H9 (cell line): ENCODE results near the gene OR2AJ1. TPM values are rescaled to one million over a fixed set of nuclear protein-coding genes. Genes with fewer than 3 reads are reported as not detected.

ENCODE experiments used
- DNase-seq: peaks from one replicate; pipeline ENCODE4 v3.0.0-alpha.2; 2017
- H2AFZ ChIP-seq: one replicate; pipeline ENCODE4 v1.6.1; 2013; ENCODE audit warnings: mild to moderate bottlenecking, low read length, control low read depth, moderate library complexity
- H2AK5ac ChIP-seq: 2 replicates; pipeline ENCODE4 v1.6.1; 2013; ENCODE audit warnings: low read length, control low read depth, mixed read lengths; ENCODE audit not compliant: insufficient read length
- H2BK120ac ChIP-seq: one replicate; pipeline ENCODE4 v1.6.1; 2013; ENCODE audit warnings: low read depth, mild to moderate bottlenecking, low read length, control low read depth, inconsistent platforms; ENCODE audit not compliant: poor library complexity, severe bottlenecking
- H2BK12ac ChIP-seq: 2 replicates; pipeline ENCODE4 v1.6.1; 2013; ENCODE audit warnings: low read length, control low read depth, mixed read lengths, low read depth; ENCODE audit not compliant: insufficient read length
- H2BK15ac ChIP-seq: 2 replicates; pipeline ENCODE4 v1.6.1; 2013; ENCODE audit warnings: low read depth, low read length, control low read depth
- H2BK20ac ChIP-seq: one replicate; pipeline ENCODE4 v1.6.1; 2013; ENCODE audit warnings: low read depth, mild to moderate bottlenecking, low read length, control low read depth, inconsistent platforms; ENCODE audit not compliant: poor library complexity, severe bottlenecking
- H2BK5ac ChIP-seq: 2 replicates; pipeline ENCODE4 v1.6.1; 2013; ENCODE audit warnings: low read length, control low read depth, mixed read lengths; ENCODE audit not compliant: insufficient read length
- H3K14ac ChIP-seq: 2 replicates; pipeline ENCODE4 v1.6.1; 2013; ENCODE audit warnings: low read length, control low read depth; ENCODE audit not compliant: insufficient read depth
- H3K18ac ChIP-seq: 2 replicates; pipeline ENCODE4 v1.6.1; 2013; ENCODE audit warnings: low read depth, mild to moderate bottlenecking, mixed read lengths, low read length, control low read depth; ENCODE audit not compliant: insufficient read length
- H3K23ac ChIP-seq: 2 replicates; pipeline ENCODE4 v1.6.1; 2013; ENCODE audit warnings: low read length, control low read depth, mixed read lengths, low read depth; ENCODE audit not compliant: insufficient read length
- H3K23me2 ChIP-seq: 2 replicates; pipeline ENCODE4 v1.6.1; 2013; ENCODE audit warnings: low read depth, mild to moderate bottlenecking, mixed read lengths, low read length, control low read depth; ENCODE audit not compliant: insufficient read length, poor library complexity, severe bottlenecking
- H3K27ac ChIP-seq: 2 replicates; pipeline ENCODE4 v1.5.1; 2013; ENCODE audit warnings: low read length, control low read depth, mixed read lengths, low read depth; ENCODE audit not compliant: insufficient read length
- H3K27me3 ChIP-seq: 2 replicates; pipeline ENCODE4 v1.6.1; 2013; ENCODE audit warnings: low read length, control low read depth, inconsistent platforms; ENCODE audit not compliant: insufficient read depth
- H3K4ac ChIP-seq: 2 replicates; pipeline ENCODE4 v1.6.1; 2013; ENCODE audit warnings: low read depth, mild to moderate bottlenecking, control low read depth, inconsistent platforms, low read length, moderate library complexity
- H3K4me1 ChIP-seq: 2 replicates; pipeline ENCODE4 v1.6.1; 2013; ENCODE audit warnings: low read length, control low read depth, inconsistent platforms; ENCODE audit not compliant: insufficient read depth
- H3K4me2 ChIP-seq: 2 replicates; pipeline ENCODE4 v1.6.1; 2013; ENCODE audit warnings: low read length, control low read depth, mixed read lengths; ENCODE audit not compliant: insufficient read length, insufficient read depth
- H3K56ac ChIP-seq: 2 replicates; pipeline ENCODE4 v1.6.1; 2013; ENCODE audit warnings: low read depth, mild to moderate bottlenecking, mixed read lengths, low read length, control low read depth; ENCODE audit not compliant: insufficient read length
- H3K79me1 ChIP-seq: 2 replicates; pipeline ENCODE4 v1.6.1; 2013; ENCODE audit warnings: low read depth, mild to moderate bottlenecking, moderate library complexity, low read length, control low read depth, inconsistent platforms; ENCODE audit not compliant: insufficient read depth, poor library complexity, severe bottlenecking
- H3K79me2 ChIP-seq: 2 replicates; pipeline ENCODE4 v1.6.1; 2013; ENCODE audit warnings: low read length, control low read depth, inconsistent platforms; ENCODE audit not compliant: insufficient read depth
- H3K9ac ChIP-seq: 2 replicates; pipeline ENCODE4 v1.6.1; 2013; ENCODE audit warnings: low read length, control low read depth, mixed read lengths; ENCODE audit not compliant: insufficient read length; ENCODE audit errors: extremely low read depth
- H3K9me3 ChIP-seq: one replicate; pipeline ENCODE4 v1.6.1; 2013; ENCODE audit warnings: low read depth, low read length, inconsistent platforms; ENCODE audit not compliant: control insufficient read depth
- H3T11ph ChIP-seq: one replicate; pipeline ENCODE4 v1.6.1; 2013; ENCODE audit warnings: mild to moderate bottlenecking, low read length, control low read depth, inconsistent platforms
- H4K20me1 ChIP-seq: one replicate; pipeline ENCODE4 v1.6.1; 2013; ENCODE audit not compliant: control insufficient read depth, insufficient read length, insufficient read depth
- H4K5ac ChIP-seq: 2 replicates; pipeline ENCODE4 v1.6.1; 2013; ENCODE audit warnings: low read depth, mild to moderate bottlenecking, mixed read lengths, low read length, control low read depth; ENCODE audit not compliant: insufficient read length
- H4K8ac ChIP-seq: replicated peaks from 2 replicates; pipeline ENCODE4 v1.6.1; 2013; ENCODE audit warnings: low read length, control low read depth, mixed read lengths, low read depth; ENCODE audit not compliant: insufficient read length
- H4K91ac ChIP-seq: 2 replicates; pipeline ENCODE4 v1.6.1; 2013; ENCODE audit warnings: low read depth, mild to moderate bottlenecking, moderate library complexity, mixed read lengths, low read length, control low read depth; ENCODE audit not compliant: insufficient read length
- H3K27ac Mint-ChIP-seq, 3 experiments: 2 replicates in 2 of 3; 3 replicates in 1 of 3; pipeline ENCODE4 v1.8.0; 2020 to 2021; ENCODE audit warnings: mixed read lengths in 3 of 3, mild to moderate bottlenecking in 1 of 3, moderate library complexity in 1 of 3
- H3K27me3 Mint-ChIP-seq: 2 replicates; pipeline ENCODE4 v1.8.0; 2021; ENCODE audit warnings: low read depth, mild to moderate bottlenecking, moderate library complexity, mixed read lengths
- H3K36me3 Mint-ChIP-seq, 3 experiments: 2 replicates in 2 of 3; 3 replicates in 1 of 3; pipeline ENCODE4 v1.8.0; 2020 to 2021; ENCODE audit warnings: low read depth in 3 of 3, mixed read lengths in 3 of 3; ENCODE audit not compliant: insufficient read depth in 1 of 3
- H3K4me1 Mint-ChIP-seq, 2 experiments: 2 replicates each; pipeline ENCODE4 v1.8.0; 2020; ENCODE audit warnings: mixed read lengths in 2 of 2
- H3K4me3 Mint-ChIP-seq, 2 experiments: 2 replicates in 1 of 2; 3 replicates in 1 of 2; pipeline ENCODE4 v1.8.0; 2020 to 2021; ENCODE audit warnings: mild to moderate bottlenecking in 2 of 2, mixed read lengths in 2 of 2, moderate library complexity in 1 of 2
- H3K9me3 Mint-ChIP-seq, 2 experiments: 2 replicates in 1 of 2; 3 replicates in 1 of 2; pipeline ENCODE4 v1.8.0; 2020; ENCODE audit warnings: mild to moderate bottlenecking in 2 of 2, mixed read lengths in 2 of 2, moderate library complexity in 1 of 2
- WGBS: extraction: QIAGEN DNeasy Blood & Tissue Kit; methylation state at CpG from one replicate; pipeline ENCODE4 v1.1.7; 2013; ENCODE audit warnings: missing lambda C conversion rate, low lambda C conversion rate, mixed read lengths; ENCODE audit not compliant: insufficient read length; ENCODE audit errors: extremely low coverage; 5-methylcytosine and 5-hydroxymethylcytosine counted together
- total RNA-seq: library from RNA; stranded (reverse); gene quantifications from 2 replicates; pipeline ENCODE4 v1.2.1, GENCODE V29; 2021
- TF ChIP-seq, protein P1 (sequence below): fragments of 200-600 bp; sonication (generic); conservative IDR thresholded peaks from 3 replicates; pipeline ENCODE4 v1.8.0; 2021; ENCODE audit warnings: antibody characterized with exemption, mild to moderate bottlenecking

Gene OR2AJ1
- total RNA-seq, 1 experiment from 2014 or later, result not detected

DNA sequence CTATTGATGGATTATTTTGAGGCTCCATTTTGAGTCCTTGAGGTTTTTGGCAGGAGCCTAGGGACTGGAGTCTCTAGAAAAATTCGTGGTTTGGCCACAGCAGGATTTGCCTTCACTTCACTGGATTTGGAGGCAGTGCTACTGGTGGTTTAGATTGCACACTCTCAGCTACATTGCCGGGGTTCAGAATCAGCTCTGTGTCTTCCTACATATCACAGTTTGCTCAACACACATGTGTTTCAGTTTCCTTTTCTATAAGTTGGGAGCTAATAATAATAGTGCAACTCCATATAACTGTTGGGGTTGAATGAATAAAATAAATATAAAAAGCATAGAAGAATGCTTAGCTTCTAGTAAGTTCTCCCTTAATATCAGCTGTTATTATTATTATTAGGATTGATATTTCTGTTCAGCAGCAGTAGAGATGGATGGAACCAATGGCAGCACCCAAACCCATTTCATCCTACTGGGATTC, 29.5 kb upstream of the OR2AJ1 start, which contains the start of gene OR2W3:
Gene OR2W3 (plus strand): TSS at position 425 of the 475 bp plus-strand sequence. CDS start 0 bp downstream, at position 425.
- no peak within 1 kb of the TSS for H3K27ac ChIP-seq
- H2AK5ac ChIP-seq, result no peak within 1 kb of the TSS
- no peak within 1 kb of the TSS for H2BK20ac ChIP-seq
- H3K4me2 ChIP-seq, result no peak within 1 kb of the TSS
- WGBS, result no CpG with 5 or more reads among the region's 2 CpGs
- DNase-seq, result no peak
- no peaks in the 10 kb centered on the region for H3K79me1 ChIP-seq
- Mint-ChIP-seq H3K4me3 (no peak within 1 kb of the TSS), H3K27me3 (no peaks in the 10 kb centered on the region; the same call in 1 of the 2 replicates), H3K4me1 (0 out of 4 replicates have a peak, but pooled peaks cover 0 to 6% of the 10 kb centered on the region in 2 experiments), H3K9me3 (peaks cover 43 to 50% of the 10 kb centered on the region in 2 experiments), H3K36me3 (peaks cover 0 to 10% (median 4%) of the 10 kb centered on the region in 3 experiments; a peak in 3 of 7 replicates), H3K27ac (no peak within 1 kb of the TSS)
- H3K14ac ChIP-seq, result no peak within 1 kb of the TSS; the same call in 1 of the 2 replicates
- no peak within 1 kb of the TSS for H3T11ph ChIP-seq
- no peaks in the 10 kb centered on the region for H4K20me1 ChIP-seq
- H3K4ac ChIP-seq, result no peak within 1 kb of the TSS
- H4K91ac ChIP-seq, result no peak within 1 kb of the TSS
- H4K5ac ChIP-seq, result no peak within 1 kb of the TSS
- no peaks in the 10 kb centered on the region for H3K79me2 ChIP-seq
- no peak within 1 kb of the TSS for H3K9ac ChIP-seq
- no peaks in the 10 kb centered on the region for H3K27me3 ChIP-seq
- no peak within 1 kb of the TSS for H2BK5ac ChIP-seq
- H3K23ac ChIP-seq, result no peak within 1 kb of the TSS
- H3K9me3 ChIP-seq, result peaks cover 16% of the 10 kb centered on the region
- no peak within 1 kb of the TSS for H3K18ac ChIP-seq
- H3K4me1 ChIP-seq, result no peaks in the 10 kb centered on the region
- H2BK120ac ChIP-seq, result no peak within 1 kb of the TSS
- H2BK15ac ChIP-seq, result no peak within 1 kb of the TSS
- H2AFZ ChIP-seq, result no peak within 1 kb of the TSS
- H3K56ac ChIP-seq, result no peak within 1 kb of the TSS
- H3K23me2 ChIP-seq, result no peaks in the 10 kb centered on the region
- TF ChIP-seq, protein P1, sequence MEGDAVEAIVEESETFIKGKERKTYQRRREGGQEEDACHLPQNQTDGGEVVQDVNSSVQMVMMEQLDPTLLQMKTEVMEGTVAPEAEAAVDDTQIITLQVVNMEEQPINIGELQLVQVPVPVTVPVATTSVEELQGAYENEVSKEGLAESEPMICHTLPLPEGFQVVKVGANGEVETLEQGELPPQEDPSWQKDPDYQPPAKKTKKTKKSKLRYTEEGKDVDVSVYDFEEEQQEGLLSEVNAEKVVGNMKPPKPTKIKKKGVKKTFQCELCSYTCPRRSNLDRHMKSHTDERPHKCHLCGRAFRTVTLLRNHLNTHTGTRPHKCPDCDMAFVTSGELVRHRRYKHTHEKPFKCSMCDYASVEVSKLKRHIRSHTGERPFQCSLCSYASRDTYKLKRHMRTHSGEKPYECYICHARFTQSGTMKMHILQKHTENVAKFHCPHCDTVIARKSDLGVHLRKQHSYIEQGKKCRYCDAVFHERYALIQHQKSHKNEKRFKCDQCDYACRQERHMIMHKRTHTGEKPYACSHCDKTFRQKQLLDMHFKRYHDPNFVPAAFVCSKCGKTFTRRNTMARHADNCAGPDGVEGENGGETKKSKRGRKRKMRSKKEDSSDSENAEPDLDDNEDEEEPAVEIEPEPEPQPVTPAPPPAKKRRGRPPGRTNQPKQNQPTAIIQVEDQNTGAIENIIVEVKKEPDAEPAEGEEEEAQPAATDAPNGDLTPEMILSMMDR, result no peak
- no peak within 1 kb of the TSS for H2BK12ac ChIP-seq
- no peak within 1 kb of the TSS for H4K8ac ChIP-seq
